Lower leg skin (tissue), 3 donors: ENCODE results near the gene C22orf15.

Source experiments
- POLR2A ChIP-seq, 2 donors: fragments of 450-650 bp; IDR thresholded peaks; one replicate each; pipeline ENCODE4 v1.6.1; 2016 to 2017; ENCODE audit warnings: antibody characterized with exemption in 2 of 2, mild to moderate bottlenecking in 1 of 2, moderate library complexity in 1 of 2
- TF ChIP-seq, protein P1 (sequence below), 3 donors: fragments of 450-650 bp; IDR thresholded peaks; one replicate each; pipeline ENCODE4 v1.5.1; 2016; ENCODE audit warnings: antibody characterized with exemption in 3 of 3, mild to moderate bottlenecking in 3 of 3, moderate library complexity in 2 of 3

DNA sequence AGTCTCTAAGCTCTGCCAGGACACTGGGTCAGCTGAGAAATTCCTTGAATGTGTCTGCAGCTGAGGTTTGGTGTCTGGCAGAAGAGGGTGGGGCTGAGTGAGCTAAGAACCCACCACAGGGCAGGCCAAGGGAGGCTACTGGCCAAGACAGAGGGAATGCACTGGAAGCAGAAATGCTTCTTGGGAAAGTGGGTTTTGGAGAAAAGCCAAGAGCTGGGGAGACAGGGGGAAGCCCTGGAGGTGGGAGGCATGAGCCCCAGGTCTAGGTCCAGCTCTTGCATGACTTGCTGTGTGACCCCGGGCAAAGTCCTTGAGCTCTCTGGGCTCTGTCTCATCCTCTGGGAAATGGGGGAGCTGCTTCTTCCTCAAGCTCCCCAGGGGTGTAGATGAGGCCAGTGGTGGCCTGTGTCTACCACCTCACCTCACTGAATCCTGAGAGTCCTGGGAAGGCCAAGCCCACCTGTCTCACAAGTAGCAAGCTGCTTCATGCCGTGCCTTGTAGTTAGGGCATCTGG is 12.2 kb downstream of the C22orf15 start:
- TF ChIP-seq, protein P1, sequence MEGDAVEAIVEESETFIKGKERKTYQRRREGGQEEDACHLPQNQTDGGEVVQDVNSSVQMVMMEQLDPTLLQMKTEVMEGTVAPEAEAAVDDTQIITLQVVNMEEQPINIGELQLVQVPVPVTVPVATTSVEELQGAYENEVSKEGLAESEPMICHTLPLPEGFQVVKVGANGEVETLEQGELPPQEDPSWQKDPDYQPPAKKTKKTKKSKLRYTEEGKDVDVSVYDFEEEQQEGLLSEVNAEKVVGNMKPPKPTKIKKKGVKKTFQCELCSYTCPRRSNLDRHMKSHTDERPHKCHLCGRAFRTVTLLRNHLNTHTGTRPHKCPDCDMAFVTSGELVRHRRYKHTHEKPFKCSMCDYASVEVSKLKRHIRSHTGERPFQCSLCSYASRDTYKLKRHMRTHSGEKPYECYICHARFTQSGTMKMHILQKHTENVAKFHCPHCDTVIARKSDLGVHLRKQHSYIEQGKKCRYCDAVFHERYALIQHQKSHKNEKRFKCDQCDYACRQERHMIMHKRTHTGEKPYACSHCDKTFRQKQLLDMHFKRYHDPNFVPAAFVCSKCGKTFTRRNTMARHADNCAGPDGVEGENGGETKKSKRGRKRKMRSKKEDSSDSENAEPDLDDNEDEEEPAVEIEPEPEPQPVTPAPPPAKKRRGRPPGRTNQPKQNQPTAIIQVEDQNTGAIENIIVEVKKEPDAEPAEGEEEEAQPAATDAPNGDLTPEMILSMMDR (IDR thresholded peaks at IDR 0.05): no peak
- no peak for TF ChIP-seq POLR2A (IDR thresholded peaks at IDR 0.05)
